ENCODE measurements around the gene TTC39C.

GRCh38 chr18:23971097-23971440 lies 43.5 kb upstream of the TTC39C start:
- TF ChIP-seq CTCF (IDR thresholded peaks at IDR 0.05), result no peak
- no peak for TF ChIP-seq POLR2A (IDR thresholded peaks at IDR 0.05)
- TF ChIP-seq POLR2AphosphoS5 (IDR thresholded peaks at IDR 0.05), result no peak
